ENCODE results near the gene C7.
"Not testable (repeated sequence)": the region's sequence is repeated elsewhere in the genome, so short reads cannot be mapped to it uniquely, and the experiment has no call there.

The C7 gene

DNA sequence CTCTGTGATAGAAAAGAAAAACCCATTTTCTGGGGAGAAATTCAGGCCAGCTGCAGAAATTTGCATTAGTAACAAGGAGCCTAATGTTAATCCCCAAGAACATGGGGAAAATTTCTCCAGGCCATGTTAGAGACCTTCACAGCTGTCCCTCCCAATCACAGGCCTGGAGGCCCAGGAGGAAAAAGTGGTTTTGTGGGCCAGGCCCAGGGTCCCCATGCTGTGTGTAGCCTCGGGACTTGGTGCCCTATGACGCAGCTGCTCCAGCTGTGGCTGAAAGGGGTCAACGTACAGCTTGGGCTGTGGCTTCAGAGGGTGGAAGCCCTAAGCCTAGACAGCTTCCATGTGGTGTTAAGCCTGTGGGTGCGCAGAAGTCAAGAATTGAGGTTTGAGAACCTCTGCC, 27.0 kb upstream of the C7 start:
- 0 out of 2 replicates have a peak, but pooled peaks cover 3% of the 10 kb centered on the region for H3K27me3 ChIP-seq (ENCODE audit: control insufficient read depth, low read length)
- H3K79me2 ChIP-seq (ENCODE audit: control insufficient read depth, low read length) = no peaks in the 10 kb centered on the region
- no peak for TF ChIP-seq EZH2phosphoT487 (IDR thresholded peaks at IDR 0.05; ENCODE audit: borderline replicate concordance, low read length)
- TF ChIP-seq, protein P1, sequence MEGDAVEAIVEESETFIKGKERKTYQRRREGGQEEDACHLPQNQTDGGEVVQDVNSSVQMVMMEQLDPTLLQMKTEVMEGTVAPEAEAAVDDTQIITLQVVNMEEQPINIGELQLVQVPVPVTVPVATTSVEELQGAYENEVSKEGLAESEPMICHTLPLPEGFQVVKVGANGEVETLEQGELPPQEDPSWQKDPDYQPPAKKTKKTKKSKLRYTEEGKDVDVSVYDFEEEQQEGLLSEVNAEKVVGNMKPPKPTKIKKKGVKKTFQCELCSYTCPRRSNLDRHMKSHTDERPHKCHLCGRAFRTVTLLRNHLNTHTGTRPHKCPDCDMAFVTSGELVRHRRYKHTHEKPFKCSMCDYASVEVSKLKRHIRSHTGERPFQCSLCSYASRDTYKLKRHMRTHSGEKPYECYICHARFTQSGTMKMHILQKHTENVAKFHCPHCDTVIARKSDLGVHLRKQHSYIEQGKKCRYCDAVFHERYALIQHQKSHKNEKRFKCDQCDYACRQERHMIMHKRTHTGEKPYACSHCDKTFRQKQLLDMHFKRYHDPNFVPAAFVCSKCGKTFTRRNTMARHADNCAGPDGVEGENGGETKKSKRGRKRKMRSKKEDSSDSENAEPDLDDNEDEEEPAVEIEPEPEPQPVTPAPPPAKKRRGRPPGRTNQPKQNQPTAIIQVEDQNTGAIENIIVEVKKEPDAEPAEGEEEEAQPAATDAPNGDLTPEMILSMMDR (IDR thresholded peaks at IDR 0.05; ENCODE audit: low read depth, low read length, poor library complexity, severe bottlenecking) = no peak
- H3K4me1 ChIP-seq (ENCODE audit: control insufficient read depth, low read length) = no peaks in the 10 kb centered on the region
- H3K4me3 ChIP-seq (ENCODE audit: low read length) = no peak overlapping the region
- H3K36me3 ChIP-seq (ENCODE audit: control insufficient read depth, low read length) = no peaks in the 10 kb centered on the region
- H3K9me2 ChIP-seq (replicated peaks; ENCODE audit: control insufficient read depth, low read length) = no peaks in the 10 kb centered on the region
- H4K20me1 ChIP-seq (ENCODE audit: control insufficient read depth, insufficient read depth, low read depth, low read length) = no peaks in the 10 kb centered on the region
- H3K27ac ChIP-seq (ENCODE audit: low read depth, low read length) = no peak overlapping the region
- no peak overlapping the region for H3K4me2 ChIP-seq (ENCODE audit: low read length)
- no peaks in the 10 kb centered on the region for H3F3A ChIP-seq (ENCODE audit: control insufficient read depth, insufficient read depth)
- no peaks in the 10 kb centered on the region for H3K9me3 ChIP-seq (ENCODE audit: control insufficient read depth, insufficient read depth, low read length)

GRCh38 chr5:40883051-40883450, 26.2 kb upstream of the C7 start:
- not testable (repeated sequence) for H3K4me1 ChIP-seq (ENCODE audit: control insufficient read depth, low read length); H3K9me2 ChIP-seq (replicated peaks; ENCODE audit: control insufficient read depth, low read length); H3K27ac ChIP-seq (ENCODE audit: low read depth, low read length); H3K4me3 ChIP-seq (ENCODE audit: low read length); H3K36me3 ChIP-seq (ENCODE audit: control insufficient read depth, low read length); H3K27me3 ChIP-seq (ENCODE audit: control insufficient read depth, low read length); H3K9me3 ChIP-seq (ENCODE audit: control insufficient read depth, insufficient read depth, low read length); H3K79me2 ChIP-seq (ENCODE audit: control insufficient read depth, low read length); H3F3A ChIP-seq (ENCODE audit: control insufficient read depth, insufficient read depth); H4K20me1 ChIP-seq (ENCODE audit: control insufficient read depth, insufficient read depth, low read depth, low read length); H3K4me2 ChIP-seq (ENCODE audit: low read length)

GRCh38 chr5:40895440-40896425, 13.6 kb upstream of the C7 start:
- not testable (repeated sequence) for H3K27ac ChIP-seq (ENCODE audit: low read depth, low read length); H3K4me3 ChIP-seq (ENCODE audit: low read length); H3K36me3 ChIP-seq (ENCODE audit: control insufficient read depth, low read length); H3F3A ChIP-seq (ENCODE audit: control insufficient read depth, insufficient read depth); H3K4me1 ChIP-seq (ENCODE audit: control insufficient read depth, low read length); H4K20me1 ChIP-seq (ENCODE audit: control insufficient read depth, insufficient read depth, low read depth, low read length); H3K27me3 ChIP-seq (ENCODE audit: control insufficient read depth, low read length); H3K9me2 ChIP-seq (replicated peaks; ENCODE audit: control insufficient read depth, low read length); H3K9me3 ChIP-seq (ENCODE audit: control insufficient read depth, insufficient read depth, low read length); H3K79me2 ChIP-seq (ENCODE audit: control insufficient read depth, low read length); H3K4me2 ChIP-seq (ENCODE audit: low read length)

DNA sequence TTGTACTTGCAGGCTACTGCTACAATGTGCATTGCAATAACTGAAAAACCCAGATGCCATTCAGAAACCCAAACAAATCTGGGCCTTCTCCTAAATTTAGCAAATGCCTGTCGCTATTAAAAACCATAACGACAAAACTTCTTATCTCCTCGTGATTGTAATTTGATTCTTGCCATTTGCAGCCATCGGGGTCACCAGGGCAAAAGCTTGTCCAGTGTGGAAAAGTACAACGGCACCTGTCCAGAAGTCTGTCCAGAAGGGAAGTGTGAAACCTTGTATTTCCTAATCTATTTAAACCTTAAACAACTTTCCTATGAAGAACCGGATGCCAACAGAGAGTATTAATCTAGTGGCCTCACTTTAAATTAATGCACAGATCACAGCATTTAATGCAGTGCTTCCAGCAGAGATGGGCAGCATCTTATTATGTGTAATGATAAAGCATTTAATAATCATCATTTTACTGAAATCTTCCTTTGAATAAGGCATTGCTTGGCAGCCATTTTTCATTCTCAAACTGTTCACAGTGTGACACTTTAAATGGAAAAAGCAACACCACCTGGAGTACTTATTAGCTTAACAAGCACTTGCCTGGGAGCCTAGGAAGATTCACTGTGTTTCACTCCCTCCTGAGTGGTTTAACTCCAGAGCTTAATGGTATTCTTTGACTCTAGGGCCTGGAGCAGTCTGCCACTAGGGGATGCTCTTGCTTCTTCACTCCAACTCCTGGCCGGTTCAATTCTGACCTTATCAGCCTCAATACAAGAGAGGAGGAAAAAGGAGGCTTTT, 4.9 kb upstream of the C7 start:
- no peaks in the 10 kb centered on the region for H3K9me3 ChIP-seq (ENCODE audit: control insufficient read depth, insufficient read depth, low read length)
- H3K4me3 ChIP-seq (ENCODE audit: low read length) = no peak overlapping the region
- H3F3A ChIP-seq (ENCODE audit: control insufficient read depth, insufficient read depth) = no peaks in the 10 kb centered on the region
- no peaks in the 10 kb centered on the region for H3K4me1 ChIP-seq (ENCODE audit: control insufficient read depth, low read length)
- H3K79me2 ChIP-seq (ENCODE audit: control insufficient read depth, low read length) = no peaks in the 10 kb centered on the region
- no peak overlapping the region for H3K27ac ChIP-seq (ENCODE audit: low read depth, low read length)
- H4K20me1 ChIP-seq (ENCODE audit: control insufficient read depth, insufficient read depth, low read depth, low read length) = no peaks in the 10 kb centered on the region
- no peaks in the 10 kb centered on the region for H3K9me2 ChIP-seq (replicated peaks; ENCODE audit: control insufficient read depth, low read length)
- peaks cover 8% of the 10 kb centered on the region for H3K27me3 ChIP-seq (ENCODE audit: control insufficient read depth, low read length)
- TF ChIP-seq, protein P1 (IDR thresholded peaks at IDR 0.05; ENCODE audit: low read depth, low read length, poor library complexity, severe bottlenecking) = peak; percentile 94
- TF ChIP-seq EZH2phosphoT487 (IDR thresholded peaks at IDR 0.05; ENCODE audit: borderline replicate concordance, low read length) = no peak
- no peak overlapping the region for H3K4me2 ChIP-seq (ENCODE audit: low read length)
- no peaks in the 10 kb centered on the region for H3K36me3 ChIP-seq (ENCODE audit: control insufficient read depth, low read length)
